ENCODE measurements around the gene TFB1M.

Gene TFB1M

GRCh38 chr6:155248008-155249001 lies 66.0 kb downstream of the TFB1M start:
- no peaks in the 10 kb centered on the region for H3K27me3 ChIP-seq (replicated peaks; ENCODE audit: insufficient read depth, low read length)
- no peak overlapping the region for H3K4me3 ChIP-seq (ENCODE audit: low read length)
- H3K36me3 ChIP-seq (replicated peaks; ENCODE audit: insufficient read depth, low read length) = no peaks in the 10 kb centered on the region
- H3K9me2 ChIP-seq (replicated peaks; ENCODE audit: insufficient read depth, low read length) = no peaks in the 10 kb centered on the region
- H3K9me3 ChIP-seq (replicated peaks; ENCODE audit: insufficient read depth, low read length) = no peaks in the 10 kb centered on the region
- no peak overlapping the region for H3K27ac ChIP-seq (ENCODE audit: low read length)
- H3K4me1 ChIP-seq (ENCODE audit: low read length) = no peaks in the 10 kb centered on the region
- H4K20me1 ChIP-seq (ENCODE audit: insufficient read depth, low read length) = no peaks in the 10 kb centered on the region
- TF ChIP-seq EZH2 (optimal IDR thresholded peaks at IDR 0.05; ENCODE audit: low read depth, low read length) (no peak), EZH2phosphoT487 (IDR thresholded peaks at IDR 0.05; ENCODE audit: low read length) (no peak)
- TF ChIP-seq, protein P1, sequence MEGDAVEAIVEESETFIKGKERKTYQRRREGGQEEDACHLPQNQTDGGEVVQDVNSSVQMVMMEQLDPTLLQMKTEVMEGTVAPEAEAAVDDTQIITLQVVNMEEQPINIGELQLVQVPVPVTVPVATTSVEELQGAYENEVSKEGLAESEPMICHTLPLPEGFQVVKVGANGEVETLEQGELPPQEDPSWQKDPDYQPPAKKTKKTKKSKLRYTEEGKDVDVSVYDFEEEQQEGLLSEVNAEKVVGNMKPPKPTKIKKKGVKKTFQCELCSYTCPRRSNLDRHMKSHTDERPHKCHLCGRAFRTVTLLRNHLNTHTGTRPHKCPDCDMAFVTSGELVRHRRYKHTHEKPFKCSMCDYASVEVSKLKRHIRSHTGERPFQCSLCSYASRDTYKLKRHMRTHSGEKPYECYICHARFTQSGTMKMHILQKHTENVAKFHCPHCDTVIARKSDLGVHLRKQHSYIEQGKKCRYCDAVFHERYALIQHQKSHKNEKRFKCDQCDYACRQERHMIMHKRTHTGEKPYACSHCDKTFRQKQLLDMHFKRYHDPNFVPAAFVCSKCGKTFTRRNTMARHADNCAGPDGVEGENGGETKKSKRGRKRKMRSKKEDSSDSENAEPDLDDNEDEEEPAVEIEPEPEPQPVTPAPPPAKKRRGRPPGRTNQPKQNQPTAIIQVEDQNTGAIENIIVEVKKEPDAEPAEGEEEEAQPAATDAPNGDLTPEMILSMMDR (IDR thresholded peaks at IDR 0.05; ENCODE audit: low read length) = no peak
- H3K79me2 ChIP-seq (ENCODE audit: low read length) = no peaks in the 10 kb centered on the region
- no peak for DNase-seq
- H3K9ac ChIP-seq (ENCODE audit: low read length) = no peak overlapping the region
- H2AFZ ChIP-seq (ENCODE audit: low read length) = no peak overlapping the region
- no peaks in the 10 kb centered on the region for H3F3A ChIP-seq (ENCODE audit: insufficient read depth, low read length)
- no peak overlapping the region for H3K4me2 ChIP-seq (ENCODE audit: low read depth, low read length)

DNA sequence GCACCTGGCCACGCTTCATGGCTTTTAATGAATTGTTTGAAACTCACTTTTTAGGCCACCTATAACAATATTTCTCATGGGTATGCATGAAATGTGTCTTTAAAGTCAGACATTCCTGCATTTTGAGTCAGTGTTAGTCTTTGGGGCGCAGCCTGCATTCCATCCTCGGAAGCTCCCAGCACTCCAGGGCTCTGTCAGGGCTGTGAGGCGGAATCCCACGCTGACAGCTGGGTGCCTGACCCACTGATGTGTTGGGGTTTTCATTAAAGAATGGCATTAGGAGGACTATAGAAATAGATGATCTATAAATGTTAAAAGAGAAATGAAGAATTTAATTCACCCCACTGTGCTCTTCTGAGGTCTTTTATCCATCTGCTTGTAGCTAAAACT lies 66.7 kb downstream of the TFB1M start:
- Histone ChIP-seq H3K27ac (ENCODE audit: low read length) (no peak overlapping the region), H3K4me2 (ENCODE audit: low read depth, low read length) (no peak overlapping the region), H3K4me3 (ENCODE audit: low read length) (no peak overlapping the region), H3K79me2 (ENCODE audit: low read length) (no peaks in the 10 kb centered on the region), H3K36me3 (replicated peaks; ENCODE audit: insufficient read depth, low read length) (no peaks in the 10 kb centered on the region), H3K9me3 (replicated peaks; ENCODE audit: insufficient read depth, low read length) (no peaks in the 10 kb centered on the region), H3K4me1 (ENCODE audit: low read length) (no peaks in the 10 kb centered on the region), H3K9me2 (replicated peaks; ENCODE audit: insufficient read depth, low read length) (no peaks in the 10 kb centered on the region), H4K20me1 (ENCODE audit: insufficient read depth, low read length) (no peaks in the 10 kb centered on the region), H3K9ac (ENCODE audit: low read length) (no peak overlapping the region), H3K27me3 (replicated peaks; ENCODE audit: insufficient read depth, low read length) (no peaks in the 10 kb centered on the region), H2AFZ (ENCODE audit: low read length) (no peak overlapping the region), H3F3A (ENCODE audit: insufficient read depth, low read length) (no peaks in the 10 kb centered on the region)
- TF ChIP-seq EZH2 (optimal IDR thresholded peaks at IDR 0.05; ENCODE audit: low read depth, low read length) (no peak), EZH2phosphoT487 (IDR thresholded peaks at IDR 0.05; ENCODE audit: low read length) (no peak)
- TF ChIP-seq, protein P1 (IDR thresholded peaks at IDR 0.05; ENCODE audit: low read length) = no peak
- no peak for DNase-seq

DNA sequence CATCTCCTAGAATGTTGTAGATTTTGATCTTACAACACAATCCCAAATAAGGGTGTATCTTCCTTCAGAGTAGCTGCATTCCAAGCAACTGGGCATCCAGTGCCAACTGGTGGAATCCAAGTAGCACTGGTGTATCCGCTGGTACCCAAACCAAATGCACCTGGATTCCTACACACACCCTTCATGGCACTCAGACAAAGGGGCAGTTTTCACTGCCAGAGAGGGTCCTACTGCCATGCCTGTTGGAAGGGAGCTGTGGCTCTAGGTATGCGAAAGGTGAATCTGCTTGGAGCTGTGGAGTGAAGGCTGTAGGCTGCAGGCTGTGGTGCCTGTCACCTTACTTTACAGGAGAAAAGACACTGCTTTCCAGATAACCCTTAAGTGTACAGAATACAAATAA lies 67.5 kb downstream of the TFB1M start:
- Histone ChIP-seq H3K4me1 (ENCODE audit: low read length) (no peaks in the 10 kb centered on the region), H3K36me3 (replicated peaks; ENCODE audit: insufficient read depth, low read length) (no peaks in the 10 kb centered on the region), H3K9me3 (replicated peaks; ENCODE audit: insufficient read depth, low read length) (no peaks in the 10 kb centered on the region), H2AFZ (ENCODE audit: low read length) (no peak overlapping the region), H3K27me3 (replicated peaks; ENCODE audit: insufficient read depth, low read length) (no peaks in the 10 kb centered on the region), H3K79me2 (ENCODE audit: low read length) (no peaks in the 10 kb centered on the region), H3K27ac (ENCODE audit: low read length) (no peak overlapping the region), H4K20me1 (ENCODE audit: insufficient read depth, low read length) (no peaks in the 10 kb centered on the region), H3K4me3 (ENCODE audit: low read length) (no peak overlapping the region), H3F3A (ENCODE audit: insufficient read depth, low read length) (no peaks in the 10 kb centered on the region), H3K9me2 (replicated peaks; ENCODE audit: insufficient read depth, low read length) (no peaks in the 10 kb centered on the region), H3K9ac (ENCODE audit: low read length) (no peak overlapping the region), H3K4me2 (ENCODE audit: low read depth, low read length) (no peak overlapping the region)
- no peak for TF ChIP-seq EZH2phosphoT487 (IDR thresholded peaks at IDR 0.05; ENCODE audit: low read length)
- TF ChIP-seq, protein P1 (IDR thresholded peaks at IDR 0.05; ENCODE audit: low read length) = no peak
- no peak for TF ChIP-seq EZH2 (optimal IDR thresholded peaks at IDR 0.05; ENCODE audit: low read depth, low read length)
- no peak for DNase-seq

All from MM.1S (cell line).